Middle frontal gyrus (tissue), 1 donor: ENCODE measurements around the gene SPATA31E1.
"Not testable (repeated sequence)": the region's sequence is repeated elsewhere in the genome, so short reads cannot be mapped to it uniquely, and the experiment has no call there.

Experiments
- DNase-seq: peaks from one replicate; pipeline ENCODE4 v3.0.0-alpha.2; 2015; ENCODE audit warnings: low spot score; ENCODE audit errors: extremely low spot score

SPATA31E1 gene

GRCh38 chr9:87884578-87885459, 2.1 kb downstream of the SPATA31E1 start:
- no peak for DNase-seq

GRCh38 chr9:87885484-87886189, 3.0 kb downstream of the SPATA31E1 start:
- DNase-seq: no peak

GRCh38 chr9:87886210-87886932, 3.7 kb downstream of the SPATA31E1 start:
- DNase-seq: no peak

- DNase-seq: no peak
Measured at GRCh38 chr9:87886933-87887505, 4.3 kb downstream of the SPATA31E1 start.

- no peak for DNase-seq
Measured at GRCh38 chr9:87887661-87888480, 5.2 kb downstream of the SPATA31E1 start.

- no peak for DNase-seq
Measured at GRCh38 chr9:87888501-87888900, 5.8 kb downstream of the SPATA31E1 start.

- DNase-seq: no peak
Measured at GRCh38 chr9:87889065-87889881, 6.6 kb downstream of the SPATA31E1 start.

- DNase-seq: no peak
Measured at GRCh38 chr9:87889882-87890252, 7.2 kb downstream of the SPATA31E1 start.

- DNase-seq: no peak
Measured at GRCh38 chr9:87890837-87891236, 8.2 kb downstream of the SPATA31E1 start.

GRCh38 chr9:87891754-87892153, 9.1 kb downstream of the SPATA31E1 start:
- no peak for DNase-seq

GRCh38 chr9:87892956-87893355, 10.3 kb downstream of the SPATA31E1 start:
- no peak for DNase-seq

GRCh38 chr9:87894998-87895625, 12.4 kb downstream of the SPATA31E1 start:
- no peak for DNase-seq

- no peak for DNase-seq
Measured at GRCh38 chr9:87896891-87897290, 14.2 kb downstream of the SPATA31E1 start.

- no peak for DNase-seq
Measured at GRCh38 chr9:87898151-87898550, 15.5 kb downstream of the SPATA31E1 start.

GRCh38 chr9:87902371-87902770, 19.7 kb downstream of the SPATA31E1 start:
- DNase-seq: not testable (repeated sequence)

- no peak for DNase-seq
Measured at GRCh38 chr9:87909310-87910041, 26.8 kb downstream of the SPATA31E1 start.

- no peak for DNase-seq
Measured at GRCh38 chr9:87910821-87911220, 28.1 kb downstream of the SPATA31E1 start.

- DNase-seq: not testable (repeated sequence)
Measured at GRCh38 chr9:87917662-87918061, 35.0 kb downstream of the SPATA31E1 start, which contains the start of gene SPATA31C1. Gene SPATA31C1, plus strand, starts transcription at chr9:87917962.

GRCh38 chr9:87919013-87919412, 36.3 kb downstream of the SPATA31E1 start:
- not testable (repeated sequence) for DNase-seq
